Stomach (tissue), 9 donors: ENCODE data around the gene MZT2A. TPM values are rescaled to one million over a fixed set of nuclear protein-coding genes. Genes with fewer than 3 reads are reported as not detected.
"Not testable (repeated sequence)": the region's sequence is repeated elsewhere in the genome, so short reads cannot be mapped to it uniquely, and the experiment has no call there.

ENCODE experiments used
- DNase-seq, 2 donors: peaks; one replicate each; pipeline versions ENCODE4 v3.0.0 to v3.0.0-alpha.2; 2013 to 2019
- H3K27ac ChIP-seq, 5 donors: fragments of 200-600 bp in 4 of 5; sonication (generic) in 4 of 5; one replicate each; pipeline ENCODE4 v1.5.1; 2013 to 2019; ENCODE audit warnings: mild to moderate bottlenecking in 1 of 5, moderate library complexity in 1 of 5
- H3K27me3 ChIP-seq, 3 donors: fragments of 200-600 bp; sonication (generic); one replicate each; pipeline ENCODE4 v1.5.1; 2017 to 2019; ENCODE audit warnings: mixed run types in 1 of 3
- H3K36me3 ChIP-seq, 4 donors: fragments of 200-600 bp; sonication (generic); 1 replicate in 3 of 4; 2 replicates in 1 of 4; pipeline ENCODE4 v1.5.1; 2016 to 2019
- H3K4me1 ChIP-seq, 4 donors: fragments of 200-600 bp; sonication (generic); one replicate each; pipeline ENCODE4 v1.5.1; 2016 to 2019
- H3K4me3 ChIP-seq, 4 donors: fragments of 200-600 bp; sonication (generic) in 3 of 4; one replicate each; pipeline ENCODE4 v1.5.1; 2016 to 2019; ENCODE audit warnings: mild to moderate bottlenecking in 1 of 4
- H3K9me3 ChIP-seq, 4 donors: fragments of 200-600 bp; sonication (generic); one replicate each; pipeline ENCODE4 v1.5.1; 2016 to 2019
- CTCF ChIP-seq, 7 experiments: fragments of 450-650 bp in 4 of 7; fragments of 200-600 bp in 3 of 7; sonication (generic) in 3 of 7; IDR thresholded peaks; one replicate each; pipeline ENCODE4 v1.5.1; 2016 to 2019; ENCODE audit warnings: antibody characterized with exemption in 7 of 7, control low read depth in 2 of 7, mild to moderate bottlenecking in 1 of 7
- EP300 ChIP-seq: sonication (generic); formaldehyde crosslinking; IDR thresholded peaks from one replicate; pipeline ENCODE4 v1.6.1; 2017; ENCODE audit warnings: antibody characterized with exemption
- POLR2A ChIP-seq, 4 donors: fragments of 450-650 bp; IDR thresholded peaks; one replicate each; pipeline ENCODE4 v1.6.1; 2016; ENCODE audit warnings: antibody characterized with exemption in 4 of 4, control low read depth in 2 of 4, mild to moderate bottlenecking in 1 of 4, moderate library complexity in 1 of 4
- POLR2AphosphoS5 ChIP-seq, 3 donors: sonication (generic); formaldehyde crosslinking; IDR thresholded peaks; one replicate each; pipeline ENCODE4 v1.6.1; 2016; ENCODE audit warnings: antibody characterized with exemption in 3 of 3
- WGBS, 5 donors: extraction: QIAGEN DNeasy Blood & Tissue Kit in 3 of 5; methylation state at CpG; one replicate each; pipeline versions ENCODE4 v1.1.5 to v1.1.7; 2013 to 2018; 5-methylcytosine and 5-hydroxymethylcytosine counted together
- intact Hi-C: fragments of 100-400 bp; cut with DNase I; formaldehyde crosslinking; loops from one replicate; pipeline ENCODE4 v1.15.1; 2023; ENCODE audit warnings: low total_unique reads
- polyA plus RNA-seq, 3 donors: library from polyadenylated mRNA; stranded (reverse); fragments of 200-250 nt; gene quantifications; one replicate each; pipeline ENCODE4 v1.2.3, GENCODE V29; 2013
- total RNA-seq, 5 donors: library from RNA; depleted of rRNA; stranded (reverse); fragments of >200 nt; gene quantifications; one replicate each; pipeline versions ENCODE4 v1.1.0 to v1.2.3, GENCODE V29; 2014 to 2016
- donor health status: healthy with polysubstance abuse.
- donor health status: Bipolar disorder and iron deficiency.
- donor health status: healthy.

MZT2A gene
- total and polyA plus RNA-seq, 8 donors = 11.6 to 231 (median 123) TPM; not detected in 1

- Histone ChIP-seq H3K27ac (no peak overlapping the region), H3K9me3 (no peaks in the 10 kb centered on the region), H3K4me1 (peaks cover 0 to 1% (median under 1%) of the 10 kb centered on the region in 4 donors), H3K4me3 (no peak overlapping the region), H3K36me3 (peaks cover 18 to 47% (median 39%) of the 10 kb centered on the region in 4 donors), H3K27me3 (no peaks in the 10 kb centered on the region)
- 81 to 89% (median 84%) methylated on average over 20 of the region's 20 CpGs for WGBS, 5 donors
- intact Hi-C loops = no loop called here
- DNase-seq = no peak
- TF ChIP-seq POLR2AphosphoS5 (IDR thresholded peaks at IDR 0.05) = no peak
- no peak for TF ChIP-seq EP300
- TF ChIP-seq POLR2A (IDR thresholded peaks at IDR 0.05) = no peak
- no peak for TF ChIP-seq CTCF (IDR thresholded peaks at IDR 0.05)
Observed at GRCh38 chr2:131521961-131522781, 30.0 kb upstream of the MZT2A start.

- not testable (repeated sequence) for H3K9me3 ChIP-seq
Observed at GRCh38 chr2:131521524-131521923, 29.3 kb upstream of the MZT2A start.

GRCh38 chr2:131520526-131520925 lies 28.3 kb upstream of the MZT2A start:
- Histone ChIP-seq H3K4me3 (no peak overlapping the region), H3K9me3 (no peaks in the 10 kb centered on the region), H3K27me3 (no peaks in the 10 kb centered on the region), H3K4me1 (no peaks in the 10 kb centered on the region), H3K36me3 (peaks cover 19 to 60% (median 51%) of the 10 kb centered on the region in 4 donors), H3K27ac (no peak overlapping the region)
- no peak for DNase-seq
- no peak for TF ChIP-seq POLR2AphosphoS5 (IDR thresholded peaks at IDR 0.05)
- TF ChIP-seq CTCF (IDR thresholded peaks at IDR 0.05) = no peak
- TF ChIP-seq EP300 = no peak
- no peak for TF ChIP-seq POLR2A (IDR thresholded peaks at IDR 0.05)
- intact Hi-C loops = no loop called here
- WGBS, 5 donors = 89 to 97% (median 93%) methylated on average over 8 to 10 of the region's 10 CpGs

More at GRCh38 chr2:131521524-131521923, 29.3 kb upstream of the MZT2A start:
- peaks cover 19 to 53% (median 46%) of the 10 kb centered on the region in 4 donors for H3K36me3 ChIP-seq
- H3K4me1 ChIP-seq, intact Hi-C loops, H3K27me3 ChIP-seq, H3K4me3 ChIP-seq, DNase-seq, H3K27ac ChIP-seq: not testable (repeated sequence)
- 66 to 84% (median 79%) methylated on average over 5 to 6 of the region's 6 CpGs for WGBS, 5 donors

- H3K27me3 ChIP-seq, H3K9me3 ChIP-seq, H3K4me3 ChIP-seq, H3K4me1 ChIP-seq, DNase-seq, H3K27ac ChIP-seq, intact Hi-C loops: not testable (repeated sequence)
- 75 to 97% (median 90%) methylated on average over 3 to 21 of the region's 24 CpGs for whole genome bisulfite sequencing, 5 donors
- H3K36me3 ChIP-seq = peaks cover 19 to 61% (median 54%) of the 10 kb centered on the region in 4 donors
Observed at GRCh38 chr2:131519871-131520470, 27.8 kb upstream of the MZT2A start.

- Histone ChIP-seq H3K9me3 (no peaks in the 10 kb centered on the region), H3K4me3 (no peak overlapping the region), H3K36me3 (peaks cover 19 to 64% (median 59%) of the 10 kb centered on the region in 4 donors), H3K27me3 (no peaks in the 10 kb centered on the region), H3K27ac (no peak overlapping the region), H3K4me1 (no peaks in the 10 kb centered on the region)
- TF ChIP-seq EP300 (no peak), POLR2AphosphoS5 (IDR thresholded peaks at IDR 0.05) (no peak)
- intact Hi-C loops = no loop called here
- no peak for DNase-seq
- 93 to 97% (median 94%) methylated on average over 12 to 15 of the region's 15 CpGs for WGBS, 5 donors
Observed at GRCh38 chr2:131519466-131519865, 27.3 kb upstream of the MZT2A start.

GRCh38 chr2:131518531-131518930 lies 26.3 kb upstream of the MZT2A start:
- DNase-seq, intact Hi-C loops, H3K4me1 ChIP-seq, H3K9me3 ChIP-seq, H3K4me3 ChIP-seq, H3K27me3 ChIP-seq, H3K27ac ChIP-seq: not testable (repeated sequence)
- WGBS, 5 donors = 93 to 97% (median 95%) methylated on average over 6 to 10 of the region's 11 CpGs
- peaks cover 19 to 74% (median 68%) of the 10 kb centered on the region in 4 donors for H3K36me3 ChIP-seq

GRCh38 chr2:131517856-131518255 lies 25.7 kb upstream of the MZT2A start:
- intact Hi-C loops = not testable (repeated sequence)

More at GRCh38 chr2:131517856-131518255, 25.7 kb upstream of the MZT2A start:
- not testable (repeated sequence) for H3K4me3 ChIP-seq, H3K9me3 ChIP-seq, H3K27me3 ChIP-seq, H3K4me1 ChIP-seq, H3K27ac ChIP-seq, DNase-seq
- WGBS, 5 donors = 87 to 94% (median 92%) methylated on average over 9 to 16 of the region's 16 CpGs
- peaks cover 19 to 80% (median 75%) of the 10 kb centered on the region in 4 donors for H3K36me3 ChIP-seq
